HS-27A (cell line): ENCODE results near the gene EML4.

Experiments
- DNase-seq: peaks from one replicate; pipeline ENCODE4 v3.0.0-alpha.2; 2012; ENCODE audit warnings: low read depth, missing footprints

The EML4 gene

DNA sequence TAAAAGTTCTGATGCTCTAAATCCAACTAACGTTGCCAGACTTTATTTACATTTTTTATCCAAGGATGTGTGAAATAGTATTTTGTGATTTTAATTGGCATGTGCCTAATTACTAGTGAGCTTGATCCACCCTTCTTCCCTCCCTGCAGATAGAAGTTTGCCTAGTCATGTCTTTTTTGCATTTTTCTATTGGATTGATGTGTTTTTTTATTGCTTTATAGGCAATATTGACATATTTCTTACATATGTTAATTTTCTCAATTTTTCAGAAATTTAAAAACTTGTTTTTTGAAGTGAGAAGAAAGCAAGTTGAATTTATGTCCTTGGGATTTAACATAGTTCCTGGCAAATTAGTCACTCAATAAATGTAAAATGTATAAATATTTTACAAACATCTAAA is 56.4 kb downstream of the EML4 start:
- DNase-seq: no peak

- DNase-seq: no peak
Measured at GRCh38 chr2:42227491-42227890, 58.3 kb downstream of the EML4 start.

GRCh38 chr2:42228101-42228500 is 58.9 kb downstream of the EML4 start:
- DNase-seq: no peak

DNA sequence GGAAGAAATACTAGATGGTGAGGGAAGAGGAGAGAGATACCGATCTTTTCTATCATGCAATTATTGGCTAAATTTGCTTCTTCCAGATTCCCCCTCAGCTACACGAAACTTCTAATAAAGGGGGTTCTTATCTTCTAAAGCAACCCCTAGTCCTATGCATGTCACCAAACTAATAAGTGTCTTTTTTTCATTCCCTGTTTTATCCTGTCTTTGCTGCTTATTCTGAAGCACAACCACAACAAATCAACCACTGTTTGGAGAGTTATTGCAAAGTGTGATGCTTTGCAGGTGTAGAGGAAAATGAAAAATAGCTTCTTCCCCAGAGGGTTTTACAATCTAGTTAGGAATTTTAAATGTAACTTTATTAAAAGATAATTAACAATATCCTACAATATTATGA is 60.8 kb downstream of the EML4 start:
- no peak for DNase-seq

GRCh38 chr2:42230891-42231290 is 61.7 kb downstream of the EML4 start:
- no peak for DNase-seq

DNA sequence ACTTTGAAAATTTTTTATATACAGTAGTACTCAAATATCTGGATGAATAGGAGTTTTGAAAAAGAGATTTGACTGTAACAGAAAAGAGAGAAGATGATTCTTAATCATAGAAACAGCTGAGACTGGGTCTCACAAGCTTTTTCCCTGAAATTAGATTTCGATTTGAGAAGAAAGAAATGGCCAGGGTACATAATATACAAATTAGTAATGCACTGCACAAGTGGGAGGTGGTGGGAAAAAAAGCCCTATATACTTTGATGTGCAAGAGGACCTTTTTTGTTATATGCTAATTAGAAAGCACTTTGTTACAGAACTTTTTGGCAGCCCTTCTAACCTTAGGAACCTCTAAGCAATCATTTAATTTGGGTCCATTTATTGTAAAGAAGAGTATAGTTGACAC is 62.9 kb downstream of the EML4 start:
- DNase-seq: no peak

DNA sequence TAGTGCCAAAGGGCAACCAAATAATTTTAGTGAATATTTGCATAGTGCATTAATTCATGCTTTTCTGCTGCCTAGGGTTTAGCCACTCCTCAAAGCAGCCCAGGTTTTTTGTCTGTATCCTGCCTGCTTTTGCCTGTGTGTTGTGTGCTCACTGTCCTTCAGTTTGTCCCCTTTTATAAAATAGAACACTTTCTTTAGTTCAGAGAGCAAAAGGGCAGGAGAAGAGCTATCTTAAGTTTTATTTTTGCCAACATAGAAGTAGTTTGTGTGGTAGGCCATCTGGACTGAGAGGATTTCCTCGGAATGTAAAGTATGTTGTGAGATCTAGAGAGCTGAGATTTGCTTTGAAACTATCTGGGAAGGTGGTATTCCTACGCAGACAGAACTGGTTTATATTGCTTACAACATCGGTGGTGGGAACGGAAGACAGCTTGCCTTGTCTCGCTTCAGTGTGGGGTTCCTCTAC is 64.9 kb downstream of the EML4 start:
- DNase-seq: peak; percentile 19

GRCh38 chr2:42236911-42237310 is 67.8 kb downstream of the EML4 start:
- no peak for DNase-seq

- DNase-seq: no peak
Measured at GRCh38 chr2:42238644-42239288, 69.6 kb downstream of the EML4 start.

- DNase-seq: no peak
Measured at GRCh38 chr2:42239289-42239661, 70.1 kb downstream of the EML4 start.

DNA sequence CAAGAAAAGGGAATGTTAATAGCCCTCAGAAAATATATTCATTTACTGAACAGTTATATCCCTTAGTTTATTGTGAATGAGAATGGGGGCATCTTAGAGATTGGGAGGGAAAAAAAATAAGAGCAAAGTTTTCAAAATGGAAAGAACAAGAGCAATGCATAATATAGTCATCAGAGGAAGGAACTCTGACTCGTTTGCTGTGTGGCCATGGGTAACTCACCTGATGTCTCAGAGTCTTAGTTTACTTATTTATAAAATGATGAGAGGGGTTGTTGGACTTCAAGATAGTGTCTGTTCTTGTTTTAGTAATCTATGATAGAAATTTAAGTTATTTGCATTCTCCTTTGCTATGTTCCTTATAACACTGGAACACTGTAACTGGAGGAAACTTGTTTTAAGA is 70.7 kb downstream of the EML4 start:
- no peak for DNase-seq

DNA sequence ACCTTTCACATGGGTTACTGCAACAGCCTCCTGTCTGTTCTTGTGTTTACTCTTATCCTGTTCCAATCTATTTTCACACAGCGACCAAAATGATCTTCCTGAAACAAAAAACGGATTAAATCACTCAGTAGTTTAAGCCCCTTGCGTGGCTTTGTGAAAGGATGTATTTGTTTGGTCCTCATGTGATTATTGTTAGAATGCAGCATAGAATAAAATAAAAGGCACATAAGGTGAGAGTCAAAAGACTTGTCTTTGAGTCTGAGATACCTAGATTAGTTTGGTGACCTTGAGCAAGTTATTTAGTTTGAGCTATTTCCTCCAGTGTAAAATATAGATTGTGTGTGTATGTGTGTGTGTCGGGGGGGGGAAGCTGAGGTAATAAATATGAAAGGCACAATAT is 72.4 kb downstream of the EML4 start:
- DNase-seq: no peak

- DNase-seq: no peak
Measured at GRCh38 chr2:42243297-42243696, 74.1 kb downstream of the EML4 start.

DNA sequence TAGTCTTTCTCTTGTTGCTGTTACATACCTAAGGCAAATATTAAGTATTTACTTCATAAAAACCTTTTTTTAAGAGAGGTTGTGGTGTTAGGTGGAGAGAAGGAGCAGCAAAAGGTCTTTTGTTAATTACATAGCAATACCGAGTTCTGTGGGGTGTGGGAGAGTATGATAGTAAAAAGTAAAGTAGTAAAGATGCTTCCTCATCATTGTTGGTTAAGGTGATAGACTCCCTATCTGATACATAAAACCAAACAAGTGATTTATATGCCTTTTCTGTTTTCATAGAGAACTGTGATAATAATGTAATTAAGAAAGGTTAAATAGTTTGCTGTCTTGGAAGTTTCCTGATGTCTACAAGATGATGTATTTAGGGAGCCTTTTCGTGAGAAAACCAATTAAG is 75.4 kb downstream of the EML4 start:
- DNase-seq: no peak

DNA sequence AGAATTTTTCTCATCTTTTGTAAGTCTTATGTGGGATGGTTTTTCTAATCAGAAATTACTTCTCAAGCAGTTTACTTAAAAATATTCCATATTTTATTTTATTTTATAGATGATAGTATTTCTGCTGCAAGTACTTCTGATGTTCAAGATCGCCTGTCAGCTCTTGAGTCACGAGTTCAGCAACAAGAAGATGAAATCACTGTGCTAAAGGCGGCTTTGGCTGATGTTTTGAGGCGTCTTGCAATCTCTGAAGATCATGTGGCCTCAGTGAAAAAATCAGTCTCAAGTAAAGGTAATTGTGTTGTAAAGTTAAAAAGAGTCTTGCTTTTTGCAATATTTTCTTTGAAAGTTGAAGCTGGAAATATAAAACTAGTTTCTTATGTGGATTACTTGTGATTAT is 76.2 kb downstream of the EML4 start:
- DNase-seq: no peak

DNA sequence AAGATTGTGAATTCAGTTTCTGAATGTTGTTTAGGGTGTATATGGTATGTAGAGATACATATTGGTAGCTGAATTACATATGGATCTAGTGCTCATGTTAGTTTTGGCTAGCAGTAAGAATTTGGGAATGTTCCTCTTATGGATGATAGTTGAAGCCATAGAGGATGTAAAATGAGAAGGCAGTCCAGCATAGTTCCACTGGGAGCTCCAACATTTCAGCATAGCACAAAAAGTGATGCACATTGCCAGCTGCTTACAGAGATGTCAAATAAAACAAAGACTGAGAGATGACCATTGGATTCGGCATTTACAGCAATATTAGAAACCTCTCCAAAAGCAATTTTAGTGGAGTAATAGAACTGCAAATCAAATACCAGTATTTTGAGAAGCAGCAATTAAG is 77.4 kb downstream of the EML4 start:
- no peak for DNase-seq

GRCh38 chr2:42248846-42249245 is 79.7 kb downstream of the EML4 start:
- DNase-seq: no peak

DNA sequence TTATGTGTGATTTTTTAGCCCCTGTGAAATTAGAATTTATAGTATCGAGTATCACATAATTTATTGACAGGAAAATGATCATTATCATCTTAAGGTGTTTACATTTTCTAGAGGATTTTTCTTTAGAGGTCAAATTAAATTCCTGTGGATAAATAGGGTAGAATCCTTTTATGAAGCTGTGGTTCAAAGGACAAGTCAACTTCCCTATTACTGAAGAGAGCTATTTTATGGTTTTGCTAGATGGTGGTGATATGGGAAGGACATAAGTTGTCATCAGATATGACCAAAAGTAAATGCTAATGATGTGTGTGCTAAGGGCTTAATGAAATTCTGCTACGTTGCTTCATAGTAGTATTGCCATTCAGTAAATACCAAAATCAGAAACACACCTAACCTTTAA is 80.1 kb downstream of the EML4 start:
- DNase-seq: no peak

DNA sequence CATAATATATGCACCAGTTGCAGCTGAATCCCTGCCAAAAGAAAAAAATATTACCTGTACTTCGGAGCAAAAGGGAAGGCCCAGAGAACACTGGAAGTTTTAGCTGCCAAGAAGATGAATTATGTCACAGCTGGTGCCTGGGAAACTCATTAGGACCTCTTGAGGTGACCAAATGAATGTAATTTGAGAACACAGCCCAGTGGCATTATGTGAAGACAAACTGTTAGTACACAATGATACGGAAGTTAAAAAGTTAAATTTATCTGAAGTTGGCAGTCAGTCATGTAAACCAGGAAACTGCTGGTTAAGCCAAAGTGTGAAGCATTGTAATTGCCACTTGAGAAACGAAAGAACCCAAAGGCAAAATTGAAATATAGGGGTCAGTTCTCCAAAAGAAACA is 80.7 kb downstream of the EML4 start:
- no peak for DNase-seq

GRCh38 chr2:42250925-42251324 is 81.8 kb downstream of the EML4 start:
- DNase-seq: no peak

GRCh38 chr2:42252464-42252863 is 83.3 kb downstream of the EML4 start:
- no peak for DNase-seq

DNA sequence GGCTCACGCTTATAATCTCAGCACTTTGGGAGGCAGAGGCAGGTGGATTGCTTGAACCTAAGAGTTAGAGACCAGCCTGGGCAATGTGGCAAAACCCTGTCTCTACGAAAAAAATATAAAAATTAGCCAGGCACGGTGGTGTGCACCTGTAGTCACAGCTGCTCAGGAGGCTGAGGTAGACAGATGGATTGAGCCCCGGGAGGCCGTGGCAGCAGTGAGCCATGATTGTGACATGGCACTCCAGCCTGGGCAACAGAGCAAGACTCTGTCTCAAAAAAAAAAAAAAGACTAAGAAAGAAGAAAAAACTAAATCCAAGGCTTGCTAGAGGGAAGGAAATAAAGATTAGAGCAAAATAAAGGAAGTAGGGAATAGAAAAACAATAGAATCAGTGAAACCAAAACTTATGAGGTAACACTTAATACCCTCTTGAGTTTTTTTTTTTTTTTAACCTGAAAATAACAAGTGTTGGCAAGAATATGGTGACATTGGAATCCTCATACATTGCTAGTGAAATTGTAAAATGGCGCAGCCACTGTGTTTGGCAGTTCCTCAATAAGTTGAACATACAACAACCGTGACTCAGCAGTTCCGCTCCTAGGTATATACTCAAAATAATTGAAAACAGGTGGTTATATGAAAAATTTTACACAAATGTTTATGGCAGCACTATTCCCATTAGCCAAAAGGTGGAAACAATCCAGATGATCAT is 85.2 kb downstream of the EML4 start:
- DNase-seq: no peak

DNA sequence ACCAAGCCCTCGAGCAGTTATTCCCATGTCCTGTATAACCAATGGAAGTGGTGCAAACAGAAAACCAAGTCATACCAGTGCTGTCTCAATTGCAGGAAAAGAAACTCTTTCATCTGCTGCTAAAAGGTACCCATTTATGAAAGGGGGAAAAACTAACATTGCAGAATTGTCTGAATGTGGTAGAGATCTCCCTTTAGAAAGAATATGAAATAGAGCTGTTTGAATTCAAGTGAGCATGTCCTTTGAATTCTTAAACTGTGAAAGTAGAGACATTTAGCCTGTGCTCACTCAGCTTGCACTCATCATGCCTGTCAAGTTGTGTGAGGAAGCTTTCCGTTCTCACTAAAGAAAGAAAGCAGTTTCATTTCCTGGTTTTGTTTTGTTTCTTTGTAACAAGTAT is 87.4 kb downstream of the EML4 start:
- DNase-seq: no peak
